ENCODE results near the gene SPECC1. TPM values are rescaled to one million over a fixed set of nuclear protein-coding genes. Genes with fewer than 3 reads are reported as not detected.

The SPECC1 gene
- total and polyA plus RNA-seq, 9 of the 15 experiments (the other 6 are each of a cell fraction or from before 2014, with no cell fraction given), result 2.4 to 19.6 (median 14.7) TPM

DNA sequence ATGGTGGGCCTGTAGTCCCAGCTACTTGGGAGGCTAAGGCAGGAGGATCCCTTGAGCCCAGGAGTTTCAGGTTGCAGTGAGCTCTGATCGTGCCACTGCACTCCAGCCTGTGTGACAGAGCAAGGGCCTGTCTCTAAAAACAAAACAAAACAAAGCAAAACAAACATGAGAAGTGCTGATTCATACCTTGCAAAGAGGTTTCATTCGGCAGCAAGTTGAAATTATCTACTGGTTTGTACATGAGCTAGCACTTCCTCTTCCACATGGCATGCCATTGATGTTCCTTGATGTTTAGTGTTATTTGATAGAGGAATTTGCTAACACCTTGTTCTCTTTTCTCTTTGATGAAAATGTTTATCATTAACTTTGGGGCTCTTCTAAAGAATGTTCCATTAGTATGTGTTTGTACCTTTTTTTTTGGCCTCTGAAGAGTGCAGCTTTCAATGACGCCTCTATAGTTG lies 50.6 kb downstream of the SPECC1 start (continued):
- TF ChIP-seq, protein P1, sequence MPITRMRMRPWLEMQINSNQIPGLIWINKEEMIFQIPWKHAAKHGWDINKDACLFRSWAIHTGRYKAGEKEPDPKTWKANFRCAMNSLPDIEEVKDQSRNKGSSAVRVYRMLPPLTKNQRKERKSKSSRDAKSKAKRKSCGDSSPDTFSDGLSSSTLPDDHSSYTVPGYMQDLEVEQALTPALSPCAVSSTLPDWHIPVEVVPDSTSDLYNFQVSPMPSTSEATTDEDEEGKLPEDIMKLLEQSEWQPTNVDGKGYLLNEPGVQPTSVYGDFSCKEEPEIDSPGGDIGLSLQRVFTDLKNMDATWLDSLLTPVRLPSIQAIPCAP (CRISPR knock-in tag; IDR thresholded peaks at IDR 0.05; ENCODE audit: borderline replicate concordance), result no peak
- TF ChIP-seq, protein P2, sequence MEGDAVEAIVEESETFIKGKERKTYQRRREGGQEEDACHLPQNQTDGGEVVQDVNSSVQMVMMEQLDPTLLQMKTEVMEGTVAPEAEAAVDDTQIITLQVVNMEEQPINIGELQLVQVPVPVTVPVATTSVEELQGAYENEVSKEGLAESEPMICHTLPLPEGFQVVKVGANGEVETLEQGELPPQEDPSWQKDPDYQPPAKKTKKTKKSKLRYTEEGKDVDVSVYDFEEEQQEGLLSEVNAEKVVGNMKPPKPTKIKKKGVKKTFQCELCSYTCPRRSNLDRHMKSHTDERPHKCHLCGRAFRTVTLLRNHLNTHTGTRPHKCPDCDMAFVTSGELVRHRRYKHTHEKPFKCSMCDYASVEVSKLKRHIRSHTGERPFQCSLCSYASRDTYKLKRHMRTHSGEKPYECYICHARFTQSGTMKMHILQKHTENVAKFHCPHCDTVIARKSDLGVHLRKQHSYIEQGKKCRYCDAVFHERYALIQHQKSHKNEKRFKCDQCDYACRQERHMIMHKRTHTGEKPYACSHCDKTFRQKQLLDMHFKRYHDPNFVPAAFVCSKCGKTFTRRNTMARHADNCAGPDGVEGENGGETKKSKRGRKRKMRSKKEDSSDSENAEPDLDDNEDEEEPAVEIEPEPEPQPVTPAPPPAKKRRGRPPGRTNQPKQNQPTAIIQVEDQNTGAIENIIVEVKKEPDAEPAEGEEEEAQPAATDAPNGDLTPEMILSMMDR (IDR thresholded peaks at IDR 0.05 in 2 of 3, conservative IDR thresholded peaks at IDR 0.05 in 1 of 3; ENCODE audit: insufficient read depth in 2 of 3, low read depth in 1 of 3, low read length in 3 of 3), result no peak
- no peak for TF ChIP-seq PRPF4 (IDR thresholded peaks at IDR 0.05; ENCODE audit: insufficient read depth, low read depth, low read length, poor library complexity, severe bottlenecking)
- TF ChIP-seq ZNF507 (tag; conservative IDR thresholded peaks at IDR 0.05), result no peak
- TF ChIP-seq RBM15 (IDR thresholded peaks at IDR 0.05; ENCODE audit: insufficient read depth, low read length), result no peak
- TF ChIP-seq MCM5 (IDR thresholded peaks at IDR 0.05; ENCODE audit: low read depth), result no peak
- TF ChIP-seq HNRNPLL (IDR thresholded peaks at IDR 0.05; ENCODE audit: low read depth, low read length, poor library complexity, severe bottlenecking), result no peak
- no peak for TF ChIP-seq NR4A1 (CRISPR knock-in tag; IDR thresholded peaks at IDR 0.05)
- TF ChIP-seq NR4A1 (tag; IDR thresholded peaks at IDR 0.05), result no peak
- no peak for TF ChIP-seq TCF3 (CRISPR knock-in tag; IDR thresholded peaks at IDR 0.05)
- TF ChIP-seq, protein P3, sequence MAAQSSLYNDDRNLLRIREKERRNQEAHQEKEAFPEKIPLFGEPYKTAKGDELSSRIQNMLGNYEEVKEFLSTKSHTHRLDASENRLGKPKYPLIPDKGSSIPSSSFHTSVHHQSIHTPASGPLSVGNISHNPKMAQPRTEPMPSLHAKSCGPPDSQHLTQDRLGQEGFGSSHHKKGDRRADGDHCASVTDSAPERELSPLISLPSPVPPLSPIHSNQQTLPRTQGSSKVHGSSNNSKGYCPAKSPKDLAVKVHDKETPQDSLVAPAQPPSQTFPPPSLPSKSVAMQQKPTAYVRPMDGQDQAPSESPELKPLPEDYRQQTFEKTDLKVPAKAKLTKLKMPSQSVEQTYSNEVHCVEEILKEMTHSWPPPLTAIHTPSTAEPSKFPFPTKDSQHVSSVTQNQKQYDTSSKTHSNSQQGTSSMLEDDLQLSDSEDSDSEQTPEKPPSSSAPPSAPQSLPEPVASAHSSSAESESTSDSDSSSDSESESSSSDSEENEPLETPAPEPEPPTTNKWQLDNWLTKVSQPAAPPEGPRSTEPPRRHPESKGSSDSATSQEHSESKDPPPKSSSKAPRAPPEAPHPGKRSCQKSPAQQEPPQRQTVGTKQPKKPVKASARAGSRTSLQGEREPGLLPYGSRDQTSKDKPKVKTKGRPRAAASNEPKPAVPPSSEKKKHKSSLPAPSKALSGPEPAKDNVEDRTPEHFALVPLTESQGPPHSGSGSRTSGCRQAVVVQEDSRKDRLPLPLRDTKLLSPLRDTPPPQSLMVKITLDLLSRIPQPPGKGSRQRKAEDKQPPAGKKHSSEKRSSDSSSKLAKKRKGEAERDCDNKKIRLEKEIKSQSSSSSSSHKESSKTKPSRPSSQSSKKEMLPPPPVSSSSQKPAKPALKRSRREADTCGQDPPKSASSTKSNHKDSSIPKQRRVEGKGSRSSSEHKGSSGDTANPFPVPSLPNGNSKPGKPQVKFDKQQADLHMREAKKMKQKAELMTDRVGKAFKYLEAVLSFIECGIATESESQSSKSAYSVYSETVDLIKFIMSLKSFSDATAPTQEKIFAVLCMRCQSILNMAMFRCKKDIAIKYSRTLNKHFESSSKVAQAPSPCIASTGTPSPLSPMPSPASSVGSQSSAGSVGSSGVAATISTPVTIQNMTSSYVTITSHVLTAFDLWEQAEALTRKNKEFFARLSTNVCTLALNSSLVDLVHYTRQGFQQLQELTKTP (IDR thresholded peaks at IDR 0.05; ENCODE audit: low read depth in 1 of 2, partially characterized antibody in 2 of 2), result no peak
- no peak for TF ChIP-seq ZNF445 (CRISPR knock-in tag; IDR thresholded peaks at IDR 0.05; ENCODE audit: low read depth)
- no peak for TF ChIP-seq ZNF695 (CRISPR knock-in tag; IDR thresholded peaks at IDR 0.05)
- TF ChIP-seq ESRRB (CRISPR knock-in tag; IDR thresholded peaks at IDR 0.05; ENCODE audit: borderline replicate concordance), result no peak
- TF ChIP-seq ZBTB1 (CRISPR knock-in tag; IDR thresholded peaks at IDR 0.05; ENCODE audit: borderline replicate concordance, low read depth), result no peak
- no peak for TF ChIP-seq BMI1 (IDR thresholded peaks at IDR 0.05; ENCODE audit: low read length)
- TF ChIP-seq ETV1 (tag; conservative IDR thresholded peaks at IDR 0.05; ENCODE audit: low read depth), result 0 out of 2 replicates have a peak, but pooled peaks have one; percentile 19
- TF ChIP-seq, protein P4, sequence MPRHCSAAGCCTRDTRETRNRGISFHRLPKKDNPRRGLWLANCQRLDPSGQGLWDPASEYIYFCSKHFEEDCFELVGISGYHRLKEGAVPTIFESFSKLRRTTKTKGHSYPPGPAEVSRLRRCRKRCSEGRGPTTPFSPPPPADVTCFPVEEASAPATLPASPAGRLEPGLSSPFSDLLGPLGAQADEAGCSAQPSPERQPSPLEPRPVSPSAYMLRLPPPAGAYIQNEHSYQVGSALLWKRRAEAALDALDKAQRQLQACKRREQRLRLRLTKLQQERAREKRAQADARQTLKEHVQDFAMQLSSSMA (CRISPR knock-in tag; IDR thresholded peaks at IDR 0.05), result no peak
- no peak for TF ChIP-seq CBX2 (IDR thresholded peaks at IDR 0.05; ENCODE audit: insufficient read depth, low read length, poor library complexity, severe bottlenecking)
